GM23248 (cell line): ENCODE measurements around the gene ERAS.

ENCODE experiments used
- EZH2 ChIP-seq: fragments of 200-600 bp; sonication (generic); IDR thresholded peaks from 2 replicates; pipeline ENCODE4 v1.6.1; 2018; ENCODE audit warnings: antibody characterized with exemption, mild to moderate bottlenecking; ENCODE audit not compliant: insufficient read depth, poor library complexity, severe bottlenecking
- EZH2phosphoT487 ChIP-seq: fragments of 200-600 bp; sonication (generic); IDR thresholded peaks from 2 replicates; pipeline ENCODE4 v1.6.1; 2018; ENCODE audit warnings: antibody characterized with exemption, moderate library complexity, mild to moderate bottlenecking, low read depth; ENCODE audit not compliant: insufficient read depth

GRCh38 chrX:48801280-48802088 lies 24.8 kb upstream of the ERAS start, which contains the start of gene HDAC6:
- TF ChIP-seq EZH2 (no peak), EZH2phosphoT487 (no peak)
